Gastroesophageal sphincter (tissue), 3 donors: ENCODE measurements around the gene MED22.

Experiments used
- CTCF ChIP-seq, 4 experiments: fragments of 200-600 bp in 2 of 4; fragments of 450-650 bp in 2 of 4; sonication (generic) in 1 of 4; IDR thresholded peaks; one replicate each; pipeline ENCODE4 v1.5.1; 2017 to 2019; ENCODE audit warnings: antibody characterized with exemption in 4 of 4, mild to moderate bottlenecking in 2 of 4, moderate library complexity in 2 of 4
- POLR2A ChIP-seq, 2 donors: fragments of 450-650 bp; IDR thresholded peaks; one replicate each; pipeline ENCODE4 v1.6.1; 2017; ENCODE audit warnings: antibody characterized with exemption in 2 of 2, mild to moderate bottlenecking in 2 of 2, moderate library complexity in 1 of 2

- TF ChIP-seq CTCF (IDR thresholded peaks at IDR 0.05) (no peak), POLR2A (IDR thresholded peaks at IDR 0.05) (no peak)
Observed at GRCh38 chr9:133333566-133333965, 14.4 kb downstream of the MED22 start.
